Skeletal muscle tissue (tissue), 4 donors: ENCODE measurements around the gene ZNF644. TPM values are rescaled to one million over a fixed set of nuclear protein-coding genes. Genes with fewer than 3 reads are reported as not detected.
"Not testable (repeated sequence)": the region's sequence is repeated elsewhere in the genome, so short reads cannot be mapped to it uniquely, and the experiment has no call there.

Source experiments
- H3K27ac ChIP-seq: one replicate; pipeline ENCODE4 v1.7.0; 2013; ENCODE audit warnings: mild to moderate bottlenecking, low read depth, low read length, inconsistent platforms
- H3K27me3 ChIP-seq, 3 donors: one replicate each; pipeline ENCODE4 v1.7.0; 2013; ENCODE audit warnings: low read length in 3 of 3; ENCODE audit not compliant: control insufficient read depth in 3 of 3, insufficient read depth in 3 of 3
- H3K36me3 ChIP-seq, 3 donors: one replicate each; pipeline ENCODE4 v1.7.0; 2013; ENCODE audit warnings: low read length in 3 of 3; ENCODE audit not compliant: control insufficient read depth in 3 of 3, insufficient read depth in 3 of 3
- H3K4me1 ChIP-seq, 3 donors: one replicate each; pipeline ENCODE4 v1.7.0; 2013; ENCODE audit warnings: low read length in 3 of 3, mild to moderate bottlenecking in 3 of 3; ENCODE audit not compliant: control insufficient read depth in 3 of 3, insufficient read depth in 3 of 3
- H3K4me3 ChIP-seq, 3 donors: one replicate each; pipeline ENCODE4 v1.7.0; 2013; ENCODE audit warnings: low read length in 3 of 3
- H3K9ac ChIP-seq, 3 donors: one replicate each; pipeline ENCODE4 v1.7.0; 2013; ENCODE audit warnings: low read length in 3 of 3, mild to moderate bottlenecking in 3 of 3, moderate library complexity in 2 of 3, low read depth in 1 of 3
- H3K9me3 ChIP-seq, 3 donors: one replicate each; pipeline ENCODE4 v1.7.0; 2013; ENCODE audit warnings: low read length in 3 of 3; ENCODE audit not compliant: control insufficient read depth in 3 of 3
- total RNA-seq: library from RNA; depleted of rRNA; stranded (reverse); fragments of >200 nt; gene quantifications from one replicate; pipeline ENCODE4 v1.2.3, GENCODE V29; 2014
- donor health status: Osteomylitis.

The ZNF644 gene
- total RNA-seq: 71.0 TPM

DNA sequence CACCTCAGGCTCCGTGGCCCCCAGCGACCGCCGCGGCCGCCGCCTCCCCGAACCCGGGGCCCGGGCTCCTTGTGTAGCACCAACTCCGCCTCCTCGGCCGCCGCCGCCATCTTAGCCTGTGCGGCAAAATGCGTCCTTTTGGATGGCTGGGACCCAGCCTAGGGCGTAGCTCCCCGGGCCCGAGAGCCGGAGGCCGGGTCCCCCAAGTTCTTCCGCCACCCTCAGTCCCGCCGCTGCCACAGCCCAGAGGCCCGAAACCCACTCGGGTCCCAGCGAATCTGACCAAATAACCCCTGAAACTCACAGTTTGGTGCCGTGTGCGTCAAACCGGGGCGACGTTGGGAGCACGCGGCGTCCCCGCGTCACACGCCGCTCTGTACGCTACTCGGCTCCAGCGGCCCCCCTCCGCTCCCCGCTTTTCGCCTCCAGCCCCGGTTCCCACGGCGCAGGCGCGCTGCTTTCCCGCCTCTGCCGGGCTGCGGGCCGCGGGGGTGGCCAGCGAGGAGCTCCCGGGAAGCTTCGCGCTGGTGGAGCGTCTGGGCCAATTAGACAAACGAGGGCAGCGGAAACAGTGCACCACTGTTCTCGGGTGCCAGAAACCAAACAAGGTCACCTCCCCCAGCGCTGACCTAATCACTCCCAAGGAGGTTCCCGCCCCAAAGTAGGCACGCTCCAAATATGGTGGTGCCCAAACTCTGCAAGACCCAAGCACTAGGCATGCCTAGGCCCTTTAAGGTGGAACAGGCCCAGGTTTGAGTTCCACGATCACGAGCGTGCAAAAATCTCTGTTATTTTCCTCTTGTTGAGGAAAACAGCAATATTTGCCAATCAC is at the start of gene ZNF644:
TSS of gene ZNF644 (minus strand) at position 350 of the 832 bp plus-strand sequence. CDS start 39,682 bp downstream, outside the sequence.
- H3K27ac ChIP-seq: peak within 1 kb of the TSS; percentile 99

GRCh38 chr1:91070298-91070697 is 48.5 kb upstream of the ZNF644 start:
- Histone ChIP-seq H3K27ac (no peak overlapping the region), H3K4me3 (no peak overlapping the region), H3K36me3 (no peaks in the 10 kb centered on the region), H3K9ac (no peak overlapping the region), H3K4me1 (no peaks in the 10 kb centered on the region), H3K9me3 (no peaks in the 10 kb centered on the region), H3K27me3 (no peaks in the 10 kb centered on the region)

More for the DNA sequence above, at the start of gene ZNF644:
- Histone ChIP-seq H3K9me3 (no peaks in the 10 kb centered on the region), H3K9ac (peak within 1 kb of the TSS; percentile 97 to 99 (median 98)), H3K4me1 (peaks cover 4 to 21% (median 4%) of the 10 kb centered on the region in 3 donors), H3K27me3 (no peaks in the 10 kb centered on the region), H3K4me3 (peak within 1 kb of the TSS; percentile 90), H3K36me3 (no peaks in the 10 kb centered on the region)

GRCh38 chr1:91066538-91066937 is 44.7 kb upstream of the ZNF644 start:
- Histone ChIP-seq H3K27me3 (no peaks in the 10 kb centered on the region), H3K36me3 (no peaks in the 10 kb centered on the region), H3K4me3 (no peak overlapping the region), H3K27ac (no peak overlapping the region), H3K9me3 (no peaks in the 10 kb centered on the region), H3K9ac (no peak overlapping the region), H3K4me1 (no peaks in the 10 kb centered on the region)

DNA sequence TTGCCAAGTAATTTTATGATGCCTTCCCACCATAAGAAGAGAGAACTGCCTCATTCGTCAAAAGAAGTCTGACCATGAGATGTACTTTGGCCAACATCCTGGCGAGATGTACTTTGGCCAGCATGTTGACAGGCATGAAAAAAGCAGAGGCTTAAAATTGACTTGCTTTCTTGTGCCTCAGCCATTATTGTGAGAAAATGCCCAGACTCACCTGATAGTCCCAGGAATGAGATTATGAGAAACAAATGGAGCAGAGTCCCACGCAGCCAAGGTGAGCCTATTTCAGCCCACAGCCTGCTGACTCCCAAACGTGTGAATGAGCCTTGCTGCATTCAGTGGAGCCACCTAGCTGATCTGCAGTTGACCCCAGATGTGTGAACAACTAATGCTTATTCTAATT is 43.5 kb upstream of the ZNF644 start:
- no peaks in the 10 kb centered on the region for H3K9me3 ChIP-seq
- H3K27ac ChIP-seq: no peak overlapping the region
- H3K27me3 ChIP-seq: no peaks in the 10 kb centered on the region
- H3K4me3 ChIP-seq: no peak overlapping the region
- no peak overlapping the region for H3K9ac ChIP-seq
- no peaks in the 10 kb centered on the region for H3K4me1 ChIP-seq
- H3K36me3 ChIP-seq: no peaks in the 10 kb centered on the region

DNA sequence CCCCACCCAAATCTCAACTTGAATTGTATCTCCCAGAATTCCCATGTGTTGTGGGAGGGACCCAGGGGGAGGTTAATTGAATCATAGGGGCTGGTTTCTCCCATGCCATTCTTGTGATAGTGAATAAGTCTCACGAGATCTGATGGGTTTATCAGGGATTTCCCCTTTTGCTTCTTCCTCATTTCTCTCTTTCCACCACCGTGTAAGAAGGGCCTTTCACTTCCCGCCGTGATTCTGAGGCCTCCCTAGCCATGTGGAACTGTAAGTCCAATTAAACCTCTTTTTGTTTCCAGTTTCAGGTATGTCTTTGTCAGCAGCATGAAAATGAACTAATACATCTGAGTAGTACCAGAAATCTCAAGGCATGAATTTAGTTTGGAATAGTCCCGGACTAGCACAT is 41.6 kb upstream of the ZNF644 start:
- not testable (repeated sequence) for H3K36me3 ChIP-seq, H3K27ac ChIP-seq, H3K9ac ChIP-seq, H3K27me3 ChIP-seq, H3K4me1 ChIP-seq, H3K4me3 ChIP-seq, H3K9me3 ChIP-seq

DNA sequence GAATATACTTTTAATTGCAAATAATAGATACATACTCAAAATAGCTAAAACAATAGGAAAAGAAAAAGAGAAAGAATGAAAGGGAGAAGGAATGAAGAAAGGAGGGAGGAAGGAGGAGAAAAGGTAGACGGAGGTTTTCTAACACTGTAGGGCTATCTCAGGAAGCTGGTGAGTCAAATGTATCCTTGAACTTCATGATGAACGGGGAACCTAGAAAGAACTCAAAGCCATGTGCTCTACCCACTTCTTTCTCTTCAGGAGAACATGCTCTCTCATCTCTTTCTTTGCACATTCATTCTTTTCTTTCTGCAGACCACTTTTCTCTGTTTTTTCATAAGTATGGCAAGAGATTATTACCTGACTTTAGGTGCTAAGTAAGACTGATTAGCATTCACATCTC is 37.3 kb upstream of the ZNF644 start:
- no peak overlapping the region for H3K4me3 ChIP-seq
- H3K9me3 ChIP-seq: no peaks in the 10 kb centered on the region
- no peaks in the 10 kb centered on the region for H3K36me3 ChIP-seq
- no peak overlapping the region for H3K27ac ChIP-seq
- H3K27me3 ChIP-seq: no peaks in the 10 kb centered on the region
- H3K4me1 ChIP-seq: no peaks in the 10 kb centered on the region
- no peak overlapping the region for H3K9ac ChIP-seq

DNA sequence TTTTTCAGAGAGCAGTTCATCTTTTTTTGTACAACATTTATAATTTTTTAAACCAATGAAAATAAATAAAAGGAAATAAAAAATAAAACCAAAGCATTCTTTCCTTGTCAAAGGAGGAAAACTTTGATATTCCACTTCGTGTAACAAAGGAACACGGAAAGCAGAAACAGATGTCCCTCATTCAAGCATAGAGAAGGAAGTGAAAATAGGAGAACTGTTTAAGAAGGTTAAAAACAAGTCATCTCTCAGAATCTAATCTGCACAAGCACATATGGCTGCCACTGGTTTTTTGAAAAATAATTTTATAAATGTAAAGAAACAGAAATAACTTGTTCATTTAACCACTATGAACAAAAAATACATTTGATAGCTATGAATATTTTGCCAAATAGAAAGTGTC is 35.9 kb upstream of the ZNF644 start:
- no peak overlapping the region for H3K9ac ChIP-seq
- H3K4me3 ChIP-seq: no peak overlapping the region
- no peak overlapping the region for H3K27ac ChIP-seq
- no peaks in the 10 kb centered on the region for H3K4me1 ChIP-seq
- H3K36me3 ChIP-seq: no peaks in the 10 kb centered on the region
- no peaks in the 10 kb centered on the region for H3K27me3 ChIP-seq
- H3K9me3 ChIP-seq: no peaks in the 10 kb centered on the region

GRCh38 chr1:91054780-91055481 is 33.1 kb upstream of the ZNF644 start:
- Histone ChIP-seq H3K4me3 (no peak overlapping the region), H3K27ac (no peak overlapping the region), H3K9ac (no peak overlapping the region), H3K27me3 (no peaks in the 10 kb centered on the region), H3K4me1 (no peaks in the 10 kb centered on the region), H3K9me3 (no peaks in the 10 kb centered on the region), H3K36me3 (no peaks in the 10 kb centered on the region)

DNA sequence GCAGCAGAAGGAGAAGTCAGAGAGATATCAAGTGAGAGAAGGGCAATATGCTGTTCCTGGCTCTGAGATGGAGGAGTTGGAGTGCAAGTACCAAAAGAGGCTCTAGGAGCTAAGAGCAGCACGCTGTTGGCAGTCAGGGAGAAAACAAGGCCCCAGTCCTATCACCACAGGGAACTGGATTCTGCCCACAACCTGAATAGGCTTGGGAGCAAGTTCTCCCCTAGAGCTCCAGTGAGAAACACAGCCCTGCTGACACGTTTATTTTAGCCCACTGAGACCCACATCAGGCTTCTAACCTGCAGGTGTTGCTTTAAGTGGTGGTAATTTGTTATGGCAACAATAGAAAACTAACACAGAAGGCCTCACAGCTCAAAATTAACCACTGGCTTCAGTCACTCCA is 31.8 kb upstream of the ZNF644 start:
- Histone ChIP-seq H3K27me3 (no peaks in the 10 kb centered on the region), H3K36me3 (no peaks in the 10 kb centered on the region), H3K27ac (no peak overlapping the region), H3K4me3 (no peak overlapping the region), H3K9ac (no peak overlapping the region), H3K9me3 (no peaks in the 10 kb centered on the region), H3K4me1 (no peaks in the 10 kb centered on the region)

DNA sequence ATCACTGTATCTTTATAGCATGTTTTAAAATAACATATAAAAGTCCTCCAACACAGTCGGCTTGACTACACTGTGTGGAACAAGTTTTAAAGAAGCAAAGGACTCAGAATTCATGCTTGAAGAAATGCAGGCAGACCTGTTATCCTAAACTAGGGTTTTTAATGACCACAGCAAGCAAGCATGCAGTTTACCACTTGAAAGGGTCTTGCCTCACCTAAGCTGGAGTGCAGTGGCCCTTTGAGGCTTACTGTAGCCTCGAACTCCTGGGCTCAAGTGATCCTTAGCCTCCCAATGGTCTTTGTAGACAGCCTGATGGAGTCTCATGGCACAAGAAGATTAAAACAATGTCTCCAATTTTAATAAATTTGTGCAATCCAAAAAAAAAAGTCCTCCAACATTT is 27.7 kb upstream of the ZNF644 start:
- H3K27ac ChIP-seq, H3K27me3 ChIP-seq, H3K4me1 ChIP-seq: not testable (repeated sequence)

More for the DNA sequence above, 27.7 kb upstream of the ZNF644 start:
- not testable (repeated sequence) for H3K36me3 ChIP-seq, H3K4me3 ChIP-seq, H3K9me3 ChIP-seq, H3K9ac ChIP-seq
